ENCODE measurements around the gene ZFYVE28. TPM values are rescaled to one million over a fixed set of nuclear protein-coding genes. Genes with fewer than 3 reads are reported as not detected.

Gene ZFYVE28
- total RNA-seq, 1 experiment from 2014 or later, result 19.2 TPM

DNA sequence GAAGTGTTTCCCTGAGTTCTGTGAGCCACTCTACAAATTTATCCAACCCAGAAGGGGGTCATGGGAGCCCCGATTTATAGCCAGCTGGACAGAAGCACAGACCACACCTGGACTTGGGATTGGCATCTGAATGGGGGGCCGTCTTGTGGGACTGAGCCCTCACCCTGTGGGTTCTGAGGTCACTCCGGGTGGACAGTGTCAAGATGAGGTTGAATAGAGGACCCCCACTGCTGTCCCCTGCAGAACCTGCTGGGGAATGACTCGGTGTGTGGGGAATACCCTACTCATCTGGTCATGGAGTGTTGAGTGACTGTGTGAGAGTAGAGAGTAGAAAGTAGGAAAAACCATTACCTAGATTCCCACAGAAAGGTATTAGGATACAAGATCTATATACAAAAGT is 67.5 kb downstream of the ZFYVE28 start:
- Histone ChIP-seq H3K4me2 (ENCODE audit: low read length) (no peak overlapping the region), H3K36me3 (ENCODE audit: control insufficient read depth in 1 of 2, insufficient read depth in 2 of 2, low read length in 2 of 2) (no peaks in the 10 kb centered on the region), H3K27ac (ENCODE audit: low read depth, low read length) (no peak overlapping the region), H3K4me1 (ENCODE audit: control insufficient read depth in 1 of 2, insufficient read depth in 2 of 2, low read length in 2 of 2) (no peaks in the 10 kb centered on the region), H3K9me2 (ENCODE audit: insufficient read depth) (no peaks in the 10 kb centered on the region), H3K9me3 (ENCODE audit: control insufficient read depth in 1 of 2, insufficient read depth in 1 of 2, low read depth in 1 of 2, low read length in 2 of 2) (no peaks in the 10 kb centered on the region), H4K20me1 (ENCODE audit: insufficient read depth) (no peaks in the 10 kb centered on the region), H3K27me3 (ENCODE audit: insufficient read depth, low read length) (no peaks in the 10 kb centered on the region), H3K79me2 (ENCODE audit: insufficient read depth, low read length) (no peaks in the 10 kb centered on the region), H2AFZ (ENCODE audit: low read depth, low read length, poor library complexity, severe bottlenecking) (no peak overlapping the region), H3K9ac (ENCODE audit: low read length) (no peak overlapping the region), H3K4me3 (replicated peaks in 1 of 2; ENCODE audit: low read depth in 1 of 2, low read length in 2 of 2) (no peak overlapping the region)
- POLR2A ChIA-PET, result no interaction called here
- DNase-seq (ENCODE audit: low read depth, low spot score) (no peak), ATAC-seq (no peak)
- intact Hi-C loops (cut with micrococcal nuclease), result no loop called here
- TF ChIP-seq SIN3A (IDR thresholded peaks at IDR 0.05; ENCODE audit: low read depth) (no peak), ZBTB33 (IDR thresholded peaks at IDR 0.05; ENCODE audit: extremely low read depth, insufficient replicate concordance, low read length) (no peak), CEBPB (IDR thresholded peaks at IDR 0.05; ENCODE audit: low read depth) (no peak), MAX (IDR thresholded peaks at IDR 0.05) (no peak)
- CTCF ChIA-PET, result no interaction called here
- no TSS peak for BruUV-seq (replicated peaks)
- RAD21 ChIA-PET (ENCODE audit: low non-redundant PET in 1 of 2, low total read pairs in 2 of 2, uncharacterized antibody in 2 of 2, unreplicated experiment in 2 of 2), result no interaction called here

- Histone ChIP-seq H3K36me3 (ENCODE audit: control insufficient read depth in 1 of 2, insufficient read depth in 2 of 2, low read length in 2 of 2) (no peaks in the 10 kb centered on the region), H3K9me3 (ENCODE audit: control insufficient read depth in 1 of 2, insufficient read depth in 1 of 2, low read depth in 1 of 2, low read length in 2 of 2) (no peaks in the 10 kb centered on the region), H3K27ac (ENCODE audit: low read depth, low read length) (no peak overlapping the region), H3K9me2 (ENCODE audit: insufficient read depth) (no peaks in the 10 kb centered on the region), H2AFZ (ENCODE audit: low read depth, low read length, poor library complexity, severe bottlenecking) (no peak overlapping the region), H3K4me1 (ENCODE audit: control insufficient read depth in 1 of 2, insufficient read depth in 2 of 2, low read length in 2 of 2) (no peaks in the 10 kb centered on the region), H3K27me3 (ENCODE audit: insufficient read depth, low read length) (no peaks in the 10 kb centered on the region), H3K4me3 (replicated peaks in 1 of 2; ENCODE audit: low read depth in 1 of 2, low read length in 2 of 2) (no peak overlapping the region), H3K79me2 (ENCODE audit: insufficient read depth, low read length) (no peaks in the 10 kb centered on the region), H3K4me2 (ENCODE audit: low read length) (no peak overlapping the region), H3K9ac (ENCODE audit: low read length) (no peak overlapping the region), H4K20me1 (ENCODE audit: insufficient read depth) (no peaks in the 10 kb centered on the region)
- ChIA-PET RAD21 (ENCODE audit: low non-redundant PET in 1 of 2, low total read pairs in 2 of 2, uncharacterized antibody in 2 of 2, unreplicated experiment in 2 of 2) (no interaction called here), POLR2A (no interaction called here), CTCF (no interaction called here)
- no peak for DNase-seq (ENCODE audit: low read depth, low spot score)
- TF ChIP-seq EZH2 (IDR thresholded peaks at IDR 0.05) (no peak), EGR1 (IDR thresholded peaks at IDR 0.05; ENCODE audit: low read depth) (no peak), ZFX (IDR thresholded peaks at IDR 0.05) (no peak)
- ATAC-seq, result no peak
- intact Hi-C loops (cut with micrococcal nuclease), result no loop called here
- BruUV-seq (replicated peaks), result no TSS peak
These were observed 69.7 kb downstream of the ZFYVE28 start for GRCh38 chr4:2348786-2349185.

Measured in HCT116 (cell line).